Lower leg skin (tissue), 4 donors: ENCODE results near the gene TTC34. TPM values are rescaled to one million over a fixed set of nuclear protein-coding genes. Genes with fewer than 3 reads are reported as not detected.

Experiments used
- DNase-seq, 2 donors: peaks; one replicate each; pipeline ENCODE4 v3.0.0-alpha.2; 2019; ENCODE audit warnings: low spot score in 2 of 2
- H3K4me3 ChIP-seq: fragments of 200-600 bp; sonication (generic); 2 replicates; pipeline ENCODE4 v1.5.1; 2017; ENCODE audit warnings: mild to moderate bottlenecking, low read depth; ENCODE audit not compliant: poor library complexity, severe bottlenecking
- POLR2A ChIP-seq, 2 donors: fragments of 450-650 bp; IDR thresholded peaks; one replicate each; pipeline ENCODE4 v1.6.1; 2016 to 2017; ENCODE audit warnings: antibody characterized with exemption in 2 of 2, mild to moderate bottlenecking in 1 of 2, moderate library complexity in 1 of 2
- WGBS, 2 donors: methylation state at CpG; one replicate each; pipeline ENCODE4 v1.1.5; 2018; 5-methylcytosine and 5-hydroxymethylcytosine counted together
- intact Hi-C: fragments of 100-400 bp; cut with DNase I; formaldehyde crosslinking; loops from one replicate; pipeline ENCODE4 v1.15.0; 2023; ENCODE audit warnings: low total_unique reads
- total RNA-seq, 4 donors: library from RNA; depleted of rRNA; stranded (reverse); fragments of >200 nt; gene quantifications; one replicate each; pipeline ENCODE4 v1.1.0, GENCODE V29; 2016
- TF ChIP-seq, protein P1 (sequence below), 3 donors: fragments of 450-650 bp; IDR thresholded peaks; one replicate each; pipeline ENCODE4 v1.5.1; 2016; ENCODE audit warnings: antibody characterized with exemption in 3 of 3, mild to moderate bottlenecking in 3 of 3, moderate library complexity in 2 of 3

TTC34 gene
- total RNA-seq, 4 donors from 2014 or later = 0.07 to 0.23 (median 0.17) TPM

DNA sequence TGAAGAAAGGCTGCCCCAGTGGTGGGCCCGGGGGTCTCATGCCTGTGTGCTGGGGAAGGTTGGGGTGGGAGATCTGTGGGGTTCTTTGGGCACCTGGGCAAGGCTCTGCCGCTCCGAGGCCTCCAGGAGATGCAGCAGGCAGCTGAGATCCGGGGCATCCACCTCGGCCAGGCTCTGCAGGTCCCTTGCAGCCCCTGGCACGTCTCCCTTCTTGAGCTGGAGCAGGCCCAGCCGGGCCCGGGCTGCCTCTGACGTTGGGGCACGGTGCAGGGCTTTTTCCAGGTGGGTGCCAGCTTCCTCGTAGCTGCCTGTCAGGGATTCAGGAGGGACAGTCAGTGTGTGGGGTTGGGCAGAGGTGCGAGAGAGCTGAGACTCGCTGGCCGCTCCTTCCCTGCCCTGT, 157.3 kb downstream of the TTC34 start:
- H3K4me3 ChIP-seq = no peak overlapping the region
- intact Hi-C loops = no loop called here
- DNase-seq = peak in 1 of 2 donors; percentile 71
- TF ChIP-seq, protein P1, sequence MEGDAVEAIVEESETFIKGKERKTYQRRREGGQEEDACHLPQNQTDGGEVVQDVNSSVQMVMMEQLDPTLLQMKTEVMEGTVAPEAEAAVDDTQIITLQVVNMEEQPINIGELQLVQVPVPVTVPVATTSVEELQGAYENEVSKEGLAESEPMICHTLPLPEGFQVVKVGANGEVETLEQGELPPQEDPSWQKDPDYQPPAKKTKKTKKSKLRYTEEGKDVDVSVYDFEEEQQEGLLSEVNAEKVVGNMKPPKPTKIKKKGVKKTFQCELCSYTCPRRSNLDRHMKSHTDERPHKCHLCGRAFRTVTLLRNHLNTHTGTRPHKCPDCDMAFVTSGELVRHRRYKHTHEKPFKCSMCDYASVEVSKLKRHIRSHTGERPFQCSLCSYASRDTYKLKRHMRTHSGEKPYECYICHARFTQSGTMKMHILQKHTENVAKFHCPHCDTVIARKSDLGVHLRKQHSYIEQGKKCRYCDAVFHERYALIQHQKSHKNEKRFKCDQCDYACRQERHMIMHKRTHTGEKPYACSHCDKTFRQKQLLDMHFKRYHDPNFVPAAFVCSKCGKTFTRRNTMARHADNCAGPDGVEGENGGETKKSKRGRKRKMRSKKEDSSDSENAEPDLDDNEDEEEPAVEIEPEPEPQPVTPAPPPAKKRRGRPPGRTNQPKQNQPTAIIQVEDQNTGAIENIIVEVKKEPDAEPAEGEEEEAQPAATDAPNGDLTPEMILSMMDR (IDR thresholded peaks at IDR 0.05) = no peak
- no peak for TF ChIP-seq POLR2A (IDR thresholded peaks at IDR 0.05)
- WGBS, 2 donors = 70 to 82% methylated on average over 7 to 14 of the region's 14 CpGs

DNA sequence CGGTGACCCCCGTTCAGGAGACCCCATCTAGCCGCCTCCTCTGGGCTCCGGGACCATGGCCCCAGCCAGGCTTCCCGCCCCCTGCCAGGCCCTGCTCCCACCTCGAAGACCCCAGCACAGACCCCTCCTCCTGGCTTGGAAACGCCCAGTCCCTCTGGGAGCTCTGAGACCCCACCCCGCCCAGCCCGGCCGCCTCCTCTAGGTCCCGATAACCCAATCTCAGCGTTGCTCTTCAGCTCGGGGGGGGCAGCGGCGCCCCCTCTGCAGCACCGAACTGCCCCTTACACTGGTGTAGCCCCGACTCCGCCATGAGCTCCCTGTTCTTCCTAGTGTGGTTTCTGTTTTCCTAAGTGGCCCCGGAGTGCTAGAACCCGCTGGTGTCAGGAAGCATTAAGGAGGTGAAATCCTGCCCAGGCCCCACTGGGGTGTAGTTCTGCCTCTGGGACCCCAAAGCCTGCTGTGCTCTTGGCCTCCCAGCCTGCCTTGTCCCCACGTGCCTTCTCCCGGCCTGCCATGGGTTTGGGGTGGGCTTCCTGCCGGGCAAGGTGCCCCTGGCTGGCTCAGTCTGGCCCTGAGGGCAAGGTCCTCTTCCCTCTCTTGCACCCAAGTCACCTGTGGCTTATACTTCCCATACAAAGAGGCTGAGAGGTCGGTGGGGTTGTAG, 157.9 kb downstream of the TTC34 start:
- 17 to 21% methylated on average over 21 to 24 of the region's 24 CpGs for WGBS, 2 donors
- H3K4me3 ChIP-seq = peak overlapping the region; percentile 55
- TF ChIP-seq POLR2A (IDR thresholded peaks at IDR 0.05) = no peak
- TF ChIP-seq, protein P1 (IDR thresholded peaks at IDR 0.05) = no peak
- DNase-seq = peak in 1 of 2 donors; percentile 80
- intact Hi-C loops = no loop called here

DNA sequence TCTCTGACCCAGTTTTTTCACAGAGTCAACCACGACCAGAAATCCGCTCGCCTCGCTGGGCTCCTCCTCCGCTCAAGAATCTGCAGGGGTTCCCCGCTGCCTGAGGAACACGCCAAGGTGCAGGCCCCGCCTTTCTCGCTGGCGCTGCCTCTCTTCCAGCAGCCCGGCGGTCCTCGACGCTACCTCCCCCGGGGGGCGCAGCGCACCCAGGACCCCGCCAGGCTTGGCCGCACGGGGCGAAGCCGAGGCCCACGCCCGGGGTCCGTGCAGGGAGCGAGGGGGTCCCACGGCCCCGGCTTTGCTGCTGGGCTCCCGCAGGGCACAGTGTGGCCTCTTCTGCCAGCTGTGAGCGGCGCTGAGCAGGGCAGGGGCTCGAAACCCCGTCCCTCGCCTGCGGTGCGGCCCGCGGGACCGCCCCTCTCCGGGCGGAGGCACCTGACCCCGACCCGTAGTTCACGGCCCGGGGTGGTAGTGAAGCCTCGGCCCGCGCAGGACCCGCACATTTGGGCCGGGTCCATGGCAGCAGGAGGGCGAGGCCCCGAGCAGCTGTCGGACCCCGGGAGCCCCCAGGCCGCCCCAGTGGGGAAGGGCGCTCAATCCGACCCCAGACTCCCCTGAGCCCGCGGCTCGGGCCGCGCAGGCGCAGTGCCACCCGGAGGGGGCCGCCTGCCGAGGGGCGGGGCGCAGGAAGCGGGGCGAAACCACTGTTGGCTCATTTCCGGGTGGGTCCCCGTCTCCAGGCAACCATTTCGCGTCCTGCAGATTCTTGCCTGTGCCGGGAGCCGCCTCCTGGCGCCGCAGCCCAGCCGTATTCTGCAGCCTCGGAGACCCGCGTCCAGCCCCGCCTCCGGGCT, 158.7 kb downstream of the TTC34 start:
- DNase-seq = peak; percentile 83 to 97
- peak overlapping the region; percentile 55 for H3K4me3 ChIP-seq
- WGBS, 2 donors = 0 to 1% methylated on average over 45 to 62 of the region's 84 CpGs
- no peak for TF ChIP-seq POLR2A (IDR thresholded peaks at IDR 0.05)
- TF ChIP-seq, protein P1 (IDR thresholded peaks at IDR 0.05) = no peak
- intact Hi-C loops = no loop called here

DNA sequence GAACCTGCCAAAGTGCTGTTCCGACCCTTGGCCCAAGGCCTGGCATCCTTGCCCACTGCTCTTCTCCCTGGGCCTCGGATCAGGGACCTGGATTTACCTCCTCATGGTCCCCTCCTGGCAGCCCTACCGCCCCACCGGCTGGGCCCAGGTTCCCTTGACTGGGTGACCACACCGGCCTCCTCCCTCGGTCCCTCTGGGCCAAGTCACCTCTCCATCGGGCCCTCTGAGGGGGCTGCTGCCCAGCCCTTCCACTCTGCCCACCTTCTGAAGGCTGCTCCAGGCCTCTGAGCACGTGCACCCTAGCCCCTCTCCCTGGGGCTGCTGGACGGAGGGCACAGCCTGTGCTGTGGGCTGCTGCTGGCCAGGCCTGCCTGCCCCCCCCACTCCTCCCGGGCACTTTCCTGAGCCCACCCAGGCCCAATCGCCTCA, 159.3 kb downstream of the TTC34 start:
- DNase-seq = peak in 1 of 2 donors; percentile 80
- WGBS, 2 donors = 25 to 41% methylated on average over 10 to 11 of the region's 11 CpGs
- peak overlapping the region; percentile 55 for H3K4me3 ChIP-seq
- no peak for TF ChIP-seq POLR2A (IDR thresholded peaks at IDR 0.05)
- TF ChIP-seq, protein P1 (IDR thresholded peaks at IDR 0.05) = no peak
- intact Hi-C loops = no loop called here

DNA sequence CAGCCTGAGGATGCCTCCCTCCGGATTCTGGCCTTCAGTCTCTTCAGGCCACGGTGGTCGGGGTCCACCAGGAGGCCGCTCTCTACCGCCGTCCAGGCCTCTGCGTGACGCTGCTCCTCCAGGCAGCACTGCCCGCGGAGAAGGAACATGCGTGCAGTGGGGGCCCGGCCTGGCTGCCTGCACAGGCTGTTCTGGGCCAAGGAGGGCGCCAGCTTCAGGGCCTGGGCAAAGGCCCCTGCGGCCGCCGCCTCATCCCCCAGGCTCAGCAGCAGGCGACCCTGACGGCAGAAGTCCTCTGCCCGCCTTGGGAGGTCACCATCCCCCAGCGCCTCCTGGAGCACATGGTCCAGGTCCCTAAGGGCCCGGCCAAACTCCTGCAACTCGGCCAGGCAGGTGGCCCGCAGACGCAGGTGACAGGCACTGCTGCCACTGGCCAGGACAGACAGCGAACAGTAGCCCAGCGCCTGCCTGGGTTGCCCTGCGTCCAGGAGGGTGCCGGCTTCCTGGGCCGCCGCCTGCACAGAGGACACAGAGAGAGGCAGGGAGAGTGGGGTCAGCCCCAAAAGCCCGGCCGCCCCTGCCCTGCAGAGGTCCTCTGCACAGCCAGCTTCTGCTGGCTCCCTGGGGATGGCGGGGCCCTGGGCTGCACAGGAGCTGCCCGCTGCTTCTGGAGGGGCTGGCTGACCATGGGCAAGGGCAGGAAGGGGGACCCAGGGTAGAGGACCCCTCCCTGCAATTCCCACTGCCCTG, 159.9 kb downstream of the TTC34 start:
- WGBS, 2 donors = 87 to 92% methylated on average over 22 to 27 of the region's 34 CpGs
- no peak for TF ChIP-seq POLR2A (IDR thresholded peaks at IDR 0.05)
- TF ChIP-seq, protein P1 (IDR thresholded peaks at IDR 0.05) = no peak
- DNase-seq = peak in 1 of 2 donors; percentile 84
- no peak overlapping the region for H3K4me3 ChIP-seq
- intact Hi-C loops = no loop called here
